GM23338 (cell line): ENCODE measurements around the gene DDX23. TPM values are rescaled to one million over a fixed set of nuclear protein-coding genes. Genes with fewer than 3 reads are reported as not detected.

Experiments used
- ATAC-seq: fragments of 200-7000 bp; cut with Tn5 transposase; 3 replicates; pipeline ENCODE4 v1.9.1; 2020
- DNase-seq: peaks from one replicate; pipeline ENCODE4 v3.0.0-alpha.2; 2015; ENCODE audit warnings: low spot score
- H2AFZ ChIP-seq: fragments of 200-600 bp; sonication (generic); 2 replicates; pipeline ENCODE4 v1.8.0; 2016; ENCODE audit warnings: antibody characterized with exemption, mild to moderate bottlenecking, moderate library complexity
- H3F3A ChIP-seq: fragments of 200-600 bp; sonication (generic); replicated peaks from 2 replicates; pipeline ENCODE4 v1.8.0; 2017; ENCODE audit warnings: antibody characterized with exemption, mixed run types, low read depth
- H3K27ac ChIP-seq: fragments of 200-600 bp; sonication (generic); 2 replicates; pipeline ENCODE4 v1.6.1; 2016; ENCODE audit warnings: low read depth
- H3K27me3 ChIP-seq: fragments of 200-600 bp; sonication (generic); 2 replicates; pipeline ENCODE4 v1.8.0; 2016; ENCODE audit warnings: mild to moderate bottlenecking, mixed run types, moderate library complexity; ENCODE audit not compliant: insufficient read depth
- H3K36me3 ChIP-seq: fragments of 200-600 bp; sonication (generic); 2 replicates; pipeline ENCODE4 v1.8.0; 2016; ENCODE audit warnings: mild to moderate bottlenecking; ENCODE audit not compliant: insufficient read depth
- H3K4me1 ChIP-seq: fragments of 200-600 bp; sonication (generic); 2 replicates; pipeline ENCODE4 v1.8.0; 2016; ENCODE audit warnings: mild to moderate bottlenecking, moderate library complexity; ENCODE audit not compliant: insufficient read depth
- H3K4me2 ChIP-seq: fragments of 200-600 bp; sonication (generic); 2 replicates; pipeline ENCODE4 v1.7.1; 2017; ENCODE audit warnings: mixed run types
- H3K4me3 ChIP-seq: fragments of 200-600 bp; sonication (generic); 2 replicates; pipeline ENCODE4 v1.6.1; 2016; ENCODE audit warnings: mixed run types
- H3K79me2 ChIP-seq: fragments of 200-600 bp; sonication (generic); replicated peaks from 2 replicates; pipeline ENCODE4 v1.8.0; 2017; ENCODE audit warnings: mild to moderate bottlenecking; ENCODE audit not compliant: insufficient read depth
- H3K9me2 ChIP-seq: fragments of 200-600 bp; sonication (generic); 2 replicates; pipeline ENCODE4 v1.8.0; 2017; ENCODE audit not compliant: insufficient read depth
- H4K20me1 ChIP-seq: fragments of 200-600 bp; sonication (generic); replicated peaks from 2 replicates; pipeline ENCODE4 v1.8.0; 2017; ENCODE audit warnings: mild to moderate bottlenecking; ENCODE audit not compliant: insufficient read depth
- H3K27ac Mint-ChIP-seq: 2 replicates; pipeline ENCODE4 v1.8.0; 2020; ENCODE audit warnings: inconsistent platforms, mild to moderate bottlenecking, moderate library complexity, mixed read lengths
- H3K27me3 Mint-ChIP-seq: 3 replicates; pipeline ENCODE4 v1.8.0; 2022; ENCODE audit warnings: low read depth, mild to moderate bottlenecking, moderate library complexity, mixed read lengths, inconsistent platforms; ENCODE audit not compliant: insufficient read depth, poor library complexity
- H3K36me3 Mint-ChIP-seq: 3 replicates; pipeline ENCODE4 v1.8.0; 2021; ENCODE audit warnings: low read depth, mild to moderate bottlenecking, inconsistent platforms, moderate library complexity, mixed read lengths
- H3K4me1 Mint-ChIP-seq: 3 replicates; pipeline ENCODE4 v1.8.0; 2020; ENCODE audit warnings: mild to moderate bottlenecking, inconsistent platforms, mixed read lengths
- H3K4me3 Mint-ChIP-seq: 3 replicates; pipeline ENCODE4 v1.8.0; 2021; ENCODE audit warnings: moderate library complexity, mild to moderate bottlenecking, inconsistent platforms, mixed read lengths
- H3K9me3 Mint-ChIP-seq: 3 replicates; pipeline ENCODE4 v1.8.0; 2020; ENCODE audit warnings: moderate library complexity, mild to moderate bottlenecking, inconsistent platforms, mixed read lengths
- CREB1 ChIP-seq: fragments of 250-450 bp; sonication (Bioruptor Pico); IDR thresholded peaks from 2 replicates; pipeline ENCODE4 v1.5.0; 2020; ENCODE audit warnings: low read depth, mild to moderate bottlenecking, moderate library complexity
- CTCF ChIP-seq, 2 experiments: fragments of 200-600 bp in 1 of 2; sonication (generic) in 1 of 2; conservative IDR thresholded peaks; 2 replicates each; pipeline versions ENCODE4 v1.5.1 to v1.6.1; 2016 to 2017; ENCODE audit warnings: antibody characterized with exemption in 2 of 2, low read depth in 2 of 2, mild to moderate bottlenecking in 2 of 2, moderate library complexity in 1 of 2
- ETS1 ChIP-seq: IDR thresholded peaks from 2 replicates; pipeline ENCODE4 v1.6.1; 2016; ENCODE audit warnings: antibody characterized with exemption
- EZH2 ChIP-seq: fragments of 200-600 bp; sonication (generic); IDR thresholded peaks from one replicate; pipeline ENCODE4 v1.8.0; 2017; ENCODE audit warnings: antibody characterized with exemption, mild to moderate bottlenecking, low read depth; ENCODE audit not compliant: unreplicated experiment
- EZH2phosphoT487 ChIP-seq: fragments of 200-600 bp; sonication (generic); IDR thresholded peaks from one replicate; pipeline ENCODE4 v1.8.1; 2018; ENCODE audit warnings: antibody characterized with exemption; ENCODE audit not compliant: unreplicated experiment
- JUNB ChIP-seq: IDR thresholded peaks from one replicate; pipeline ENCODE4 v1.6.1; 2016; ENCODE audit warnings: antibody characterized with exemption; ENCODE audit not compliant: unreplicated experiment
- POLR2AphosphoS5 ChIP-seq: IDR thresholded peaks from 2 replicates; pipeline ENCODE4 v1.6.1; 2016; ENCODE audit warnings: antibody characterized with exemption, low read depth
- REST ChIP-seq: IDR thresholded peaks from one replicate; pipeline ENCODE4 v1.6.1; 2018; ENCODE audit warnings: antibody characterized with exemption; ENCODE audit not compliant: unreplicated experiment
- STAT1 ChIP-seq: IDR thresholded peaks from one replicate; pipeline ENCODE4 v1.6.1; 2016; ENCODE audit warnings: antibody characterized with exemption; ENCODE audit not compliant: unreplicated experiment
- ZNF331 ChIP-seq: fragments of 250-450 bp; sonication (Bioruptor Pico); IDR thresholded peaks from 2 replicates; pipeline ENCODE4 v1.5.0; 2020; ENCODE audit warnings: low read depth, mild to moderate bottlenecking, moderate library complexity
- polyA plus RNA-seq: library from polyadenylated mRNA; unstranded; fragments of >200 nt; fragmentation: Nextera tagmentation; extraction: Ambion mirVana; gene quantifications from 2 replicates; pipeline ENCODE4 v1.2.1, GENCODE V29; 2016
- total RNA-seq: library from RNA; depleted of rRNA; stranded (reverse); fragments of >200 nt; shearing (Covaris generic); gene quantifications from 2 replicates; pipeline ENCODE4 v1.2.3, GENCODE V29; 2014

Gene DDX23
- total and polyA plus RNA-seq, 2 experiments from 2014 or later, result 31.7 to 78.5 TPM

- TF ChIP-seq REST, result no peak
- no peak for TF ChIP-seq CREB1 (CRISPR knock-in tag)
- no peak for TF ChIP-seq ETS1
- TF ChIP-seq POLR2AphosphoS5, result no peak
- TF ChIP-seq STAT1, result no peak
- no peak for TF ChIP-seq CTCF (conservative IDR thresholded peaks at IDR 0.05; ENCODE audit: low read depth in 2 of 2)
- TF ChIP-seq ZNF331 (CRISPR knock-in tag), result no peak
- TF ChIP-seq JUNB, result no peak
- TF ChIP-seq EZH2phosphoT487, result no peak
Measured at GRCh38 chr12:48824112-48824511, 27.9 kb downstream of the DDX23 start (continued).

- Mint-ChIP-seq H3K4me1 (peaks cover 34% of the 10 kb centered on the region), H3K27me3 (peaks cover 22% of the 10 kb centered on the region), H3K27ac (no peak overlapping the region), H3K9me3 (no peaks in the 10 kb centered on the region; the same call in 2 of the 3 replicates), H3K4me3 (no peak overlapping the region), H3K36me3 (peaks cover 10% of the 10 kb centered on the region; the same call in 1 of the 3 replicates)
- Histone ChIP-seq H2AFZ (no peak overlapping the region), H3K4me2 (no peak overlapping the region), H3K36me3 (0 out of 2 replicates have a peak, but pooled peaks cover 2% of the 10 kb centered on the region), H3F3A (no peaks in the 10 kb centered on the region), H3K9me2 (no peaks in the 10 kb centered on the region), H3K79me2 (no peaks in the 10 kb centered on the region), H3K4me1 (peaks cover 9% of the 10 kb centered on the region), H4K20me1 (no peaks in the 10 kb centered on the region; the same call in 1 of the 2 replicates), H3K27ac (no peak overlapping the region), H3K27me3 (peaks cover 29% of the 10 kb centered on the region), H3K4me3 (no peak overlapping the region)
- DNase-seq (no peak), ATAC-seq (no peak)
- TF ChIP-seq CTCF (conservative IDR thresholded peaks at IDR 0.05; ENCODE audit: low read depth in 2 of 2) (no peak), EZH2 (no peak), CREB1 (CRISPR knock-in tag) (no peak), POLR2AphosphoS5 (no peak), ZNF331 (CRISPR knock-in tag) (no peak)
Measured at GRCh38 chr12:48823281-48823680, 28.7 kb downstream of the DDX23 start.
